HG03175 (cell line): ENCODE data around the gene LTBR.

Source experiments
- ATAC-seq: cut with Tn5 transposase; IDR thresholded peaks from one replicate; pipeline ENCODE4 v1.9.1; 2021; ENCODE audit warnings: mild to moderate bottlenecking, moderate library complexity; ENCODE audit not compliant: unreplicated experiment

Gene LTBR

GRCh38 chr12:6382371-6382770 lies 1.6 kb upstream of the LTBR start:
- ATAC-seq: no peak

- ATAC-seq: no peak
These were observed 980 bp upstream of the LTBR start for GRCh38 chr12:6382982-6383381.

- no peak for ATAC-seq
These were observed 806 bp downstream of the LTBR start for GRCh38 chr12:6384499-6385436.

DNA sequence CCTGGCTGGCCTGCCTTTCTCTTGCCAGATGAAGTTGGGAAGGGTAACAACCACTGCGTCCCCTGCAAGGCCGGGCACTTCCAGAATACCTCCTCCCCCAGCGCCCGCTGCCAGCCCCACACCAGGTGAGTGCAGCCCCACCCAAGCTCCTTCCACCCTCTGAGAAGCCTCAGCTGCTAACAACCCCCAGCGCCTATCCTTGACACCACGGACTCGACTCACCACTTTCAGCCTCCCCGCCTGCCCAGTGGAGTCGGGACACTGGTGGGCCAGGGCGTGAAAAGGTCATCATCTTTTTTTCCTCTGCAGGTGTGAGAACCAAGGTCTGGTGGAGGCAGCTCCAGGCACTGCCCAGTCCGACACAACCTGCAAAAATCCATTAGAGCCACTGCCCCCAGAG lies 2.1 kb downstream of the LTBR start:
- ATAC-seq: no peak

- no peak for ATAC-seq
These were observed 2.5 kb downstream of the LTBR start for GRCh38 chr12:6386491-6386890.

GRCh38 chr12:6387541-6387940 lies 3.6 kb downstream of the LTBR start:
- ATAC-seq: no peak

- ATAC-seq: no peak
These were observed 6.3 kb downstream of the LTBR start for GRCh38 chr12:6390084-6390799.

DNA sequence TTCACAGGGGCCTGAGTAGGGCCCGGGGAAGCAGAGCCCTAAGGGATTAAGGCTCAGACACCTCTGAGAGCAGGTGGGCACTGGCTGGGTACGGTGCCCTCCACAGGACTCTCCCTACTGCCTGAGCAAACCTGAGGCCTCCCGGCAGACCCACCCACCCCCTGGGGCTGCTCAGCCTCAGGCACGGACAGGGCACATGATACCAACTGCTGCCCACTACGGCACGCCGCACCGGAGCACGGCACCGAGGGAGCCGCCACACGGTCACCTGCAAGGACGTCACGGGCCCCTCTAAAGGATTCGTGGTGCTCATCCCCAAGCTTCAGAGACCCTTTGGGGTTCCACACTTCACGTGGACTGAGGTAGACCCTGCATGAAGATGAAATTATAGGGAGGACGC lies 7.1 kb downstream of the LTBR start:
- no peak for ATAC-seq

- no peak for ATAC-seq
These were observed 8.5 kb downstream of the LTBR start for GRCh38 chr12:6392504-6392903.

DNA sequence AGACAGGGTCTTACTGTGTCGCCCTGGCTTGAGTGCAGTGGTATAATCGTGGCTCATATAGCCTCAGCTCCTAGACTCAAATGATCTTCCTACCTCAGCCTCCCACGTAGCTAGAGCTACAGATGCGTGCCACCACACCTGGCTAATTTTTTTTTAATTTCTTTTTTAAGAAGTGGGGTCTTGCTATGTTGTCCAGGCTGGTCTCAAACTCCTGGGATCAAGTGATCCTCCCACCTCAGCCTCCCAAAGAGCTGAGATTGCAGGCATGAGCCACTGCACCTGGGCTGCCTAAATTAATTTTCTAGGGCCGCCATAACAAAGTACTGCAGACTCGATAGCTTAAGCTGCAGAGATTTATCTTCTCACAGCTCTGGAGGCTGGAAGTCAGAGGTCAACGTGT lies 9.1 kb downstream of the LTBR start:
- ATAC-seq: no peak

- no peak for ATAC-seq
These were observed 10.4 kb downstream of the LTBR start for GRCh38 chr12:6394398-6394797.

DNA sequence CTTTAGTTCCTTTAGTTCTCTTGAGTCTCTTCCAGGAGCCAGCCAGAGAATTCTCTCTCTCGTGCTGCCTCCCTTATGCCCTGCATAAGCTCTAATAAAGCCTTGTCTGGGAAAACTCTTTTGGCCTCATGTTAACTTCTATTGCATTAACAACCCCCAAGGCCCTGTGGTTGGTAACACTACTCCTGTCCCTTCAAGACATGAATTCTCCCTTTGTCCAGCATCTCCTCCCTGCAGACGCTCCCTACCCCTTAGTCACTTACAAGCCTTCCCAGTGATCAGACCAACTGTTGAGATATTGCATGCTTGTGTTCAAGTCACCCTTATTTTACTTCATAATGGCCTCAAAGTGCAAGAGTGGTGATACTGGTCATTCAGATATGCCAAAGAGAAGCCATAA lies 12.1 kb downstream of the LTBR start:
- ATAC-seq: no peak

DNA sequence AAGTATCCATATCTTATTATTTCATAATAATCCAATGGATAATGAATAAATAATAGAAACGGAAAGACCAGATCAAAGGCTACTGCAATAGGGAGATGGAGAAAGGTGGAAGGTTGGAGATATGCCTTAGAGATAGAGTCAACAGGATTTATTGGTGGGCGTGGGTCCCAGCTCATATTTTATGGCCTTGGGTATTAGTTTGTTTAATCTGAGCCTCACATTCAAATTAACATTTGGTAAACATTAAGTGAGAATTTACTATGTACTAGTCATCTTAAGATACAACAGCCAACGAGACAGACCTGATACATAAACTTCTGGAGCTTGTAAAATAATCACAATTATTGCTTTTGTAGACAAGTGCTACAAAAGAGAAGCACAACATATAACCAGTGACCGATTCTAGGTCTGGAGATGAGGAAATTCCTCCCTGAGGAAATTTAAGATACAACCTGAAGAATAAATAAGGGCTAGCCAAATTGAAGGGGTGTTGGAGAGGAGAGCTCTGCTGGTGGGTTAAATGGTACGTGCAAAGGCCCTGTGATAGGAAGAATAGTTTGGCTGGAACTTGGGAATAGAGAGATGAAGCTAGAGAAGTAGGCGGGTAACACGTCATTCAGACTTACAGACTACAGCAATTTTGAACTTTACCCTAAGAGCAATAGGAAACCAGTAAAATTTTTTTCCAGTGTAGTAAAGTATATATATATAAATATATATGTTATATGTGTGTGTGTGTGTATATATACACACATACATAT lies 16.1 kb downstream of the LTBR start:
- no peak for ATAC-seq

DNA sequence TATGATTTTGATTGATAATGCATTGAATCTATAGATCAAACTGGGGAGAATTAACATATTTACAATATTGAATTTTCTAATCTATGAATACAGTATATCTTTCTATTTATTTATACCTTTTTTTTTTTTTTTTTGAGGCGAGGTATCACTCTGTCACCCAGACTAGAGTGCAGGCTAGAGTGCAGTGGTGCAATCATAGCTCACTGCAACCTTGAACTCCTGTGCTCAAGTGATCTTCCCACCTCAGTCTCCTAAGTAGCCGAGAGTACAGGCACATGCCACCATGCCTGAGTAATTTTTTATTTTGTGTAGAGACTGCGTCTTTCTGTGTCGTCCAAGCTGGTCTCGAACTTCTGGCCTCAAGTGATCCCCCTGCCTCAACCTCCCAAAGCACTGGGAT lies 20.4 kb downstream of the LTBR start:
- ATAC-seq: no peak

- no peak for ATAC-seq
These were observed 22.0 kb downstream of the LTBR start for GRCh38 chr12:6405963-6406362.

DNA sequence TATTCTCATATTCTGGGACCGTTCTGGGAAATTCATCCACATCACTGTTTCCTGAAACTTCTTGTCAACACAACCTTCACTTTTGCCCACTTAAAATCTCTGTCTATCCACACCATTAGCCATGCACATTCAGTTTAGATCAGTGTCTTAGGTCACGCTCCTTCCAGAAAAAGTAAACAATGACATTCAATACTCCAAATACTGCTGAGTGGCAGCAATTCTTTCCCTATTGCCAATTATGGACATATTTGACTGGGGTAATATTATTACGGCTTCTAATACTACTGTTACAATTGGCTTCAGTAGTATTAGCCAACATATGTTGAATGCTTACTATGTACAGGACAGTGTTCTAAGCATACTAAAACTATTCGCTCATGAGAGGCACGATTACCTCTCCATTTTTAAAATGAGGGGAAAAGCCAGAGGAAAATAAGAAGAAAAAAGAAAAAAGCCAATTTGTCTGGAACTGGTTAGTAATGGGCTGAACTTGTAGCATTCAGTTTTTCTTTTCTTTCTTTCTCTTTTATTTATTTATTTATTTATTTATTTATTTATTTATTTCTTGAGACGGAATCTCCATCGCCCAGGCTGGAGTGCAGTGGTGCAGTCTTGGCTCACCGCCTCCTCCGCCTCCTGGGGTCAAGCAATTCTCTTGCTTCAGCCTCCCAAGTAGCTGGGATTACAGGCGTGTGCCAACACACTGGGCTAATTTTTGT lies 23.4 kb downstream of the LTBR start:
- no peak for ATAC-seq

GRCh38 chr12:6416596-6416995 lies 32.6 kb downstream of the LTBR start:
- ATAC-seq: no peak

DNA sequence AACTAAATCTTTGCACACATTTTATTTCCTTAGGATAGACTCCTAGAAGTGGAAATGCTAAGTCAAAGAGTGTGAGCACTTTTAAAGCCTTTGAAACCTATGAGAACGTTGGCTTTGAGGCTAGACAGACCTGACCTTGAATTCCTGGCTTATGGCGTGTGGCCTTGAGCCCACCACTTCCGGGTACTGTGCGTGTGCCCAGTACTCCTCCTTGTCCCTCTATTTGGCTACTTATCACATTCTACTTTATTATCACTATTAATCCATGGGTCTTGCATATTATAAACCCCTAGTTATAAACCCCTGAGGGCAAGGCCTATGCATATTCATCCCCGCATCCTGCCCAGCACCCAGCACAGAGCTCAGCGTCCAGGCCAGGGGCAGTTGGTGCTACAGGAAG lies 34.8 kb downstream of the LTBR start:
- ATAC-seq: no peak

GRCh38 chr12:6420364-6420763 lies 36.4 kb downstream of the LTBR start:
- no peak for ATAC-seq

DNA sequence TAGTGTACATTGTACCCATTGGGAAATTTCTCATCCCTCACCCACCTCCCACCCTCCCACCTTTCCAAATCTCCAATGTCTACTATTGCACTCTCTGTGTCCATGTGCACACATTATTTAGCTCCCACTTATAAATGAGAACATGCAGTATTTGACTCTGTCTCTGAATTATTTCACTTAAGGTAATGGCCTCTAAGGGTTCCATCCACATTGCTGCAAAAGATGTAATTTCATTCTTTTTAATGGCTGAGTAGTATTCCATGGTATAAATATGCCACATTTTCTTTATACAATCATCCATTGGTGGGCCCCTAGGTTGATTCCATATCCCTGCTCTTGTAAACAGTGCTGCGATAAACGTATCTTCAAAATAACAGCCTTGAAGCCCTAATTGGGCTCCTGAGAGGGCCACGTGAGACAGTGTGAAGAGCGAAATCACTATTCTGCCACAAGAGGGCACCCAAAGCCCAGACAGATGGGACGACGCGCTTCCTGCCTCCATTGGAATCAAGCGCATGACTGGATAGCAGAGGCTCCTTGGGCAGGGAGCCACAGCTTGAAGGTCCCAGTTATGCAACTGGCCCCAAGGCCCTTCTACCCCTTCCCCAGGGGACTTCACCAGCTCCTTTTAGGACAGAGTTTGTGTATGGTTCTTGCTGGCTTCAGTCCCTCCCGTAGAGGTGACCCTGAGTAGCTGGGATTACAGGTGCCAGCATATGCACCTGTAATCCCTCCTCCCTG lies 39.5 kb downstream of the LTBR start:
- no peak for ATAC-seq
